ENCODE measurements around the gene CCDC60. TPM values are rescaled to one million over a fixed set of nuclear protein-coding genes. Genes with fewer than 3 reads are reported as not detected.

CCDC60 gene
- total RNA-seq, 6 donors from 2014 or later, result 0.76 to 12.5 (median 2.3) TPM; not detected in 1

- DNase-seq (no peak), ATAC-seq (ENCODE audit: low FRiP score in 2 of 2) (no peak)
- WGBS, 2 donors, result 54 to 65% methylated on average over 5 of the region's 5 CpGs
- TF ChIP-seq CTCF (IDR thresholded peaks at IDR 0.05), result no peak
- TF ChIP-seq EP300 (IDR thresholded peaks at IDR 0.05), result no peak
- Histone ChIP-seq H3K27ac (no peak overlapping the region), H3K36me3 (no peaks in the 10 kb centered on the region), H3K4me1 (no peaks in the 10 kb centered on the region), H3K4me3 (no peak overlapping the region), H3K9me3 (no peaks in the 10 kb centered on the region), H3K27me3 (no peaks in the 10 kb centered on the region)
Measured at GRCh38 chr12:119381471-119382235, 47.1 kb downstream of the CCDC60 start.

GRCh38 chr12:119383206-119383605 is 48.7 kb downstream of the CCDC60 start:
- DNase-seq (no peak), ATAC-seq (ENCODE audit: low FRiP score in 2 of 2) (no peak)
- no peaks in the 10 kb centered on the region for H3K36me3 ChIP-seq
- TF ChIP-seq POLR2AphosphoS5 (IDR thresholded peaks at IDR 0.05) (no peak), POLR2A (IDR thresholded peaks at IDR 0.05) (no peak), EP300 (IDR thresholded peaks at IDR 0.05) (no peak)
- no peaks in the 10 kb centered on the region for H3K9me3 ChIP-seq
- H3K27ac ChIP-seq, result no peak overlapping the region
- H3K27me3 ChIP-seq, result no peaks in the 10 kb centered on the region
- no peaks in the 10 kb centered on the region for H3K4me1 ChIP-seq
- WGBS, 2 donors, result 91 to 93% methylated on average over 7 of the region's 7 CpGs
- H3K4me3 ChIP-seq, result no peak overlapping the region

GRCh38 chr12:119384340-119384739 is 49.8 kb downstream of the CCDC60 start:
- Histone ChIP-seq H3K27ac (no peak overlapping the region), H3K4me1 (no peaks in the 10 kb centered on the region), H3K9me3 (no peaks in the 10 kb centered on the region), H3K36me3 (no peaks in the 10 kb centered on the region), H3K4me3 (no peak overlapping the region), H3K27me3 (no peaks in the 10 kb centered on the region)
- TF ChIP-seq POLR2AphosphoS5 (IDR thresholded peaks at IDR 0.05), result no peak
- TF ChIP-seq POLR2A (IDR thresholded peaks at IDR 0.05), result no peak
- TF ChIP-seq EP300 (IDR thresholded peaks at IDR 0.05), result no peak
- TF ChIP-seq CTCF (IDR thresholded peaks at IDR 0.05), result no peak
- WGBS, 2 donors, result 92 to 100% methylated on average over 1 to 5 of the region's 5 CpGs
- DNase-seq (peak in 1 of 2 donors; percentile 13), ATAC-seq (ENCODE audit: low FRiP score in 2 of 2) (no peak)

GRCh38 chr12:119385659-119386058 is 51.1 kb downstream of the CCDC60 start:
- Histone ChIP-seq H3K4me3 (no peak overlapping the region), H3K4me1 (no peaks in the 10 kb centered on the region), H3K9me3 (no peaks in the 10 kb centered on the region), H3K27ac (no peak overlapping the region), H3K36me3 (no peaks in the 10 kb centered on the region), H3K27me3 (no peaks in the 10 kb centered on the region)
- WGBS, 2 donors, result 64 to 85% methylated on average over 3 of the region's 3 CpGs
- DNase-seq (no peak), ATAC-seq (ENCODE audit: low FRiP score in 2 of 2) (no peak)
- TF ChIP-seq POLR2A (IDR thresholded peaks at IDR 0.05) (no peak), POLR2AphosphoS5 (IDR thresholded peaks at IDR 0.05) (no peak), EP300 (IDR thresholded peaks at IDR 0.05) (no peak), CTCF (IDR thresholded peaks at IDR 0.05) (no peak)

GRCh38 chr12:119389687-119390086 is 55.2 kb downstream of the CCDC60 start:
- Histone ChIP-seq H3K27me3 (no peaks in the 10 kb centered on the region), H3K36me3 (no peaks in the 10 kb centered on the region), H3K4me3 (no peak overlapping the region), H3K9me3 (no peaks in the 10 kb centered on the region), H3K27ac (no peak overlapping the region), H3K4me1 (no peaks in the 10 kb centered on the region)
- no peak for TF ChIP-seq EP300 (IDR thresholded peaks at IDR 0.05)
- TF ChIP-seq POLR2A (IDR thresholded peaks at IDR 0.05), result no peak
- TF ChIP-seq CTCF (IDR thresholded peaks at IDR 0.05), result no peak
- TF ChIP-seq POLR2AphosphoS5 (IDR thresholded peaks at IDR 0.05), result no peak
- DNase-seq (no peak), ATAC-seq (ENCODE audit: low FRiP score in 2 of 2) (no peak)
